GM12864 (cell line): ENCODE data around the gene NLGN1.

Experiments used
- DNase-seq: peaks from one replicate; pipeline ENCODE4 v3.0.0-alpha.2; 2011; ENCODE audit warnings: low read depth
- H3K4me3 ChIP-seq: 2 replicates; pipeline ENCODE4 v1.5.1; 2011; ENCODE audit warnings: mild to moderate bottlenecking, low read depth, low read length, control low read depth
- CTCF ChIP-seq: IDR thresholded peaks from 2 replicates; pipeline ENCODE4 v1.5.1; 2011; ENCODE audit warnings: low read depth, mild to moderate bottlenecking, moderate library complexity, low read length, control low read depth, inconsistent platforms; ENCODE audit errors: missing control alignments

The NLGN1 gene

GRCh38 chr3:173889596-173889995 is 492.1 kb downstream of the NLGN1 start:
- no peak overlapping the region for H3K4me3 ChIP-seq
- DNase-seq: no peak
- TF ChIP-seq CTCF: no peak

- no peak overlapping the region for H3K4me3 ChIP-seq
- no peak for DNase-seq
- TF ChIP-seq CTCF: no peak
These were observed 492.5 kb downstream of the NLGN1 start for GRCh38 chr3:173890091-173890490.

GRCh38 chr3:173891272-173892100 is 493.9 kb downstream of the NLGN1 start:
- no peak for TF ChIP-seq CTCF
- no peak for DNase-seq
- no peak overlapping the region for H3K4me3 ChIP-seq

GRCh38 chr3:173892547-173892946 is 495.0 kb downstream of the NLGN1 start:
- TF ChIP-seq CTCF: no peak
- DNase-seq: no peak
- H3K4me3 ChIP-seq: no peak overlapping the region

- DNase-seq: no peak
- H3K4me3 ChIP-seq: no peak overlapping the region
- TF ChIP-seq CTCF: no peak
These were observed 495.5 kb downstream of the NLGN1 start for GRCh38 chr3:173893066-173893465.

- no peak for DNase-seq
These were observed 496.3 kb downstream of the NLGN1 start for GRCh38 chr3:173893835-173894234.

More at GRCh38 chr3:173893835-173894234, 496.3 kb downstream of the NLGN1 start:
- no peak overlapping the region for H3K4me3 ChIP-seq
- no peak for TF ChIP-seq CTCF
